Epidermal melanocyte (primary cell): ENCODE measurements around the gene ISG15.
"Not testable (repeated sequence)": the region's sequence is repeated elsewhere in the genome, so short reads cannot be mapped to it uniquely, and the experiment has no call there.

Experiments used
- DNase-seq: peaks from one replicate; pipeline ENCODE4 v3.0.0; 2011; ENCODE audit warnings: low spot score; ENCODE audit not compliant: insufficient read length

The ISG15 gene

DNA sequence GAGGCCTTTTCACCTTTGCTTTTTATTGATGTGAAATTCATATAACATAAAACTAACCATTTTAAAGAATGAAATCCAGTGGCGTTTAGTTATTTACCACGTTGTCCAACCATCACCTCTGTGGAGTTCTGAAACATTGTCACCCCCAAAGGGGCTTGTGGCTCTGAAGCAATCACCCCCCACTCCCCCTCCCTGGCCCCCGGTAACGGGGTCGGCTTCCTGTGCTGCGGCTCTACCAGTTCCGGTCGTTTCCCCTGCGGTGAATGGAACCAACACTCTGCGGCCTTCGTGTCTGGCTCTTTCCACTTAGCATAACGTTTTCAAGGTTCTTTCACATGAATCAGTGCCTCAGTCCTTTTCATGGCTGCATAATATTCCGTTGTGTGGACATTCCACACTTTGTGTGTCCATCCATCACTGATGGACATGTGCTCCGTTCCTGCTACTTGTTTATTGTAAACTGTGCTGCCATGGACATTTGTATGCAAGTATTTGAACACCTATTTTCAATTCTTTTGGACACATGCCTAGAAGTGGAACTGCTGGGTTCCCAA is 1.8 kb upstream of the ISG15 start:
- DNase-seq = no peak

- not testable (repeated sequence) for DNase-seq
These were observed 577 bp upstream of the ISG15 start for GRCh38 chr1:1012736-1013104.

DNA sequence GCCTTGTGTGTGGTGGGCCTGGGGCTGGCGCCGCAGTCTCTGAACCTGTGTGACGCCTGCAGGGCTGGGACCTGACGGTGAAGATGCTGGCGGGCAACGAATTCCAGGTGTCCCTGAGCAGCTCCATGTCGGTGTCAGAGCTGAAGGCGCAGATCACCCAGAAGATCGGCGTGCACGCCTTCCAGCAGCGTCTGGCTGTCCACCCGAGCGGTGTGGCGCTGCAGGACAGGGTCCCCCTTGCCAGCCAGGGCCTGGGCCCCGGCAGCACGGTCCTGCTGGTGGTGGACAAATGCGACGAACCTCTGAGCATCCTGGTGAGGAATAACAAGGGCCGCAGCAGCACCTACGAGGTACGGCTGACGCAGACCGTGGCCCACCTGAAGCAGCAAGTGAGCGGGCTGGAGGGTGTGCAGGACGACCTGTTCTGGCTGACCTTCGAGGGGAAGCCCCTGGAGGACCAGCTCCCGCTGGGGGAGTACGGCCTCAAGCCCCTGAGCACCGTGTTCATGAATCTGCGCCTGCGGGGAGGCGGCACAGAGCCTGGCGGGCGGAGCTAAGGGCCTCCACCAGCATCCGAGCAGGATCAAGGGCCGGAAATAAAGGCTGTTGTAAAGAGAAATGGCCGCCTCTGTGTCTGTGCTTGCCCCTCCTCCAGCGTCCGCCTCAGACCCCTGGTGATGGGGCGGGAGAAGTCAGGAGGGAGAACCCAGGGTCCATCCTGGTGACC is 788 bp downstream of the ISG15 start:
- DNase-seq = no peak

DNA sequence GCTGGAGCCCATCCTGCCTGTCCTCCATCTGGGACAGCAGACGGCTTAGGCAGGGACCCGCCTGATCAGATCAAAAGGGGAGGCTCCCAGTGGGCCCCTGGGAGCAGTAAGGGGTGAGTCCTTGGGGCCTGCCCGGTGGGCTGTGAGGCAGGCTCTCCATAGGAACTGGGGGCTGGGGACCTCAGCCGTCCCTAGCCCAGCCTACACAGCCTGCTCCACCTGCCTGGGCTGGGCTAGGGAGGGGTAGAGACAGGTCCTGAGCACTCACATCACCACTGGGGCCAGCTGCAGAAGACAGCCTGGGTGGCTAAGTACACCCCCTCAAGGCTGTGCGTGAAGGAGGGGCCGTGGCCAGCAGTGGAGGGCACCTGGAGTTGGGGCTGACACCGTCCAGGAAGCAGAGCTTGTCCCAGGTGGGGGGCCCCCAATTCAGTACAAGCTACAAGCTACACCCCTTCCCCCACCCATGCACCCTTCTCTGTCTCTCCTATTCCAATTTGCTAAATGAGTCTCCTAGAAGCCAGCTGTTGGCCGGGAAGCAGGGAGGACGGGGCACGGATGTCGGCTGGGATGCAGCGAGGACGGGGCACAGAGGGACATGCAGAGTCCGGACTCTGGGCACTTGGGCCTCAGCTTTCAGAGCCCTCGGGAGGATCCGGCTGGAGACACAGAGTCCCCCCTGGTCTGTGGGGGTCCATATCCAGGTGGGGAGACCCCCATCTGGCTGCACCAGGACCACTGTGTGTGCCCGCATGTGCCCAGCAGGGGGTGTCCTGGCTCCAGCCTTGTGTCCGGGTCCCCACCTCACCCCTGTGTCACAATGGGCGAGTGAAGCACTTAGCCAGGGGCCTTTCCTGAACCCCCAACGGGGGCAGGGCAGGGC is 1.7 kb downstream of the ISG15 start:
- no peak for DNase-seq

DNA sequence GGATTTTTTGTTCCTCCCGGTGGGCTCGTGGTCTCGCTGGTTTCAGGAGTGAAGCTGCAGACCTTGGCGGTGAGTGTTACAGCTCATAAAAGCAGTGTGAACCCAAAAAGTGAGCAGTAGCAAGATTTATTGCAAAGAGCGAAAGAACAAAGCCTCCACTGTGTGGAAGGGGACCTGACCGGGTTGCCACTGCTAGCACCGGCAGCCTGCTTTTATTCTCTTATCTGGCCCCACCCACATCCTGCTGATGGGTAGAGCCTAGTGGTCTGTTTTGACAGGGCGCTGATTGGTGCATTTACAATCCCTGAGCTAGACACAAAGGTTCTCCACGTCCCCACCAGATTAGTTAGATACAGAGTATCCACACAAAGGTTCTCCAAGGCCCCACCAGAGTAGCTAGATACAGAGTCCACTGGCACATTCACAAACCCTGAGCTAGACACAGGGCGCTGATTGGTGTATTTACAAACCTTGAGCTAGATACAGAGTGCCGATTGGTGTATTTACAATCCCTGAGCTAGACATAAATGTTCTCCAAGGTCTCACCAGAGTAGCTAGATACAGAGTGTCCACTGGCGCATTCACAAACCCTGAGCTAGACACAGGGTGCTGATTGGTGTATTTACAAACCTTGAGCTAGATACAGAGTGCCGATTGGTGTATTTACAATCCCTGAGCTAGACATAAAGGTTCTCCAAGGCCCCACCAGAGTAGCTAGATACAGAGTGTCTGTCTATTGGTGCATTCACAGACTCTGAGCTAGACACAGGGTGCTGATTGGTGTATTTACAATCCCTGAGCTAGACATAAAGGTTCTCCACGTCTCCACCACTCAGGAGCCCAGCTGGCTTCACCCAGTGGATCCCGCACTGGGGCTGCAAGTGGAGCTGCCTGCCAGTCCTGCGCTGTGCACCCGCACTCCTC is 4.4 kb downstream of the ISG15 start:
- DNase-seq = not testable (repeated sequence)

DNA sequence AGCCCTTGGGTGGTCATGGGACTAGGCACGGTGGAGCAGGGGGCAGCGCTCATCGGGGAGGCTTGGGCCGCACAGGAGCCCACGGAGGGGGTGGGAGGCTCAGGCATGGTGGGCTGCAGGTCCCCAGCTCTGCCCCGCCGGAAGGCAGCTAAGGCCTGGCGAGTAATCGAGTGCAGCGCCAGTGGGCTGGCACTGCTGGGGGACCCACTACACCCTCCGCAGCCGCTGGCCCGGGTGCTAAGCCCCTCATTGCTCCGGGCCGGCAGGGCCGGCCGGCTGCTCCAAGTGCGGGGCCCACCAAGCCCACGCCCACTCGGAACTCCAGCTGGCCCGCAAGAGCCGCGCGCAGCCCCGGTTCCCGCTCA is 5.0 kb downstream of the ISG15 start:
- DNase-seq = not testable (repeated sequence)

- DNase-seq = peak; percentile 89
These were observed 6.1 kb downstream of the ISG15 start for GRCh38 chr1:1019122-1019999.

GRCh38 chr1:1020000-1020404 is 6.7 kb downstream of the ISG15 start, which contains the start of gene AGRN:
Gene AGRN (plus strand): TSS chr1:1020120. CDS start chr1:1020173, 53 bp downstream.
- DNase-seq = no peak

DNA sequence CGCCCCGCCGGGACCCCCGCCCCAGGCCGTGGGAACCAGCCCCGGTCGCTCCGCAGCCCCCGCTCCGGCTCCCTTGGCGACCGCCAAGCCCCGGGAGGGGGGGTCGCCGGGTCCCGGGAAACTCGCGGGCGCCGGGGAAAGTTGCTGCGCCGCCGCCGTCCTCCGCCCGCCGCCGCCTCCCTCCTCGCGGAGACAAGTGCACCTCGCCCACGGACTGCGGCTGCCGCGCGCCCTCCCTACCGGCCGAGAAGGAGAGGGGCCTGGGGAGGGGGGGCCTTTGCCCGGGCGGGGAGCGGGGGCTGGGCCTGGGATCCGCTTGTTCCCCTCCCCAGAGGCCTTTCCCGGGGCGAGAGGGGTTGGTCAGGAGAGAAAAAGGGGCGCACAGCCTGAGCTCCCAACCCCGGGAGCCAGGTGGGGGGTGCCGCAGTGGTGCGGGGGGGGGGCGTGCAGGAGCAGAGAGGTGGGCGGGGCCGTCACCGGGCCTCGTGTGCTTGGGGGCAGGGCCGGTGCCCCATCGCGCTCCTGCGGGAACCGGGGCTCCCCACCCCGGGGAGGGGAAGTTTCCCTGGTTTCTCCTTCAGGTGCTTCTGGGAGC is 7.2 kb downstream of the ISG15 start:
- no peak for DNase-seq

GRCh38 chr1:1021010-1021919 is 8.0 kb downstream of the ISG15 start:
- DNase-seq = peak; percentile 71

- DNase-seq = no peak
These were observed 8.6 kb downstream of the ISG15 start for GRCh38 chr1:1021920-1022259.

GRCh38 chr1:1022302-1023009 is 9.2 kb downstream of the ISG15 start:
- no peak for DNase-seq

- DNase-seq = no peak
These were observed 10.4 kb downstream of the ISG15 start for GRCh38 chr1:1023700-1024099.

- no peak for DNase-seq
These were observed 11.0 kb downstream of the ISG15 start for GRCh38 chr1:1024149-1024770.

DNA sequence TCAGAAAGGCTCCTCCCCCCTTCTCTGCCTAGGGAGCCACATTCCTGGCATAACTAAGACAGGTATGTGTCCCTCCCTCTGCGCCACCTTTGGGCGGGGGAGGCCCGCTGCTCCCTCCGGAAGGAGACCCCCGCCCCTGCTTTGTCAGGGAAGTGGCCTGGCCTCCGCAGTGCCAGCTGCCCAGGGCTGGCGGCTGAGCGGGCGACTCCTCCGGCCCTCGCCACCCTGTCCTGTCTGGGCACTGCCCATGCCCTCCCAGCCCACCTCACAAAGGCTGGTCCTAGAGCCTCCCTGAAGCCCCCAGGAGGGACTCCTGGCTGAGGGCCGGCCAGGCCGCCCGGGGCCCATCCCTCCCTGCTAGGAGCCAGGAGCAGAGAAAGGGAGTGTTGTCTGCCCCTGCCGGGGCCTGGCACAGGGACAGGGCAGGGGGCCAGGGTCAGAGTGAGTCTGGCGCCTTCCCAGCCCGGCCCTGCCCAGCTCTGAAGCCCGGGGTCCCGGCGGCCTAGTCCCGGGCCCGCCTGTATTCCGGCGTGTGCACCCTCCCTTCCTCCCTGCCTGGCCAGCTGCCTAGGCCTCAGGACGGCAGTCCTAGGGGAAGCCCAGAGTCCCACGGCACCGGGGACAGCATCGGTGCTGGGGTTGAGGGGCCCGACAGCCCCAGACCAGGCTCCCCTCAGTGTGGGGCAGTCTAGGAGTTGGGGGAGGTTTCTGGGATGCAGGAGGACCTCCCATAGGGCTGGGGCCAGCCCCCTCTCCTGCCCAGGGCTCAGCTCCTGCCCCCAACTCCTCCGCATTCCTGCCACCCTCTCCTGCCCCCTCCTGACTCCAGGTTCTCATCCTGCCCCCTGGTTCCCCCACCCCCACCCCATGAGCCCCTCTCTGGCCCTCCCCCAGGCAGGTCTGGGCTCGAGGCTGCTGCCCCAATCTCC is 11.7 kb downstream of the ISG15 start:
- DNase-seq = no peak

GRCh38 chr1:1025730-1026129 is 12.4 kb downstream of the ISG15 start:
- DNase-seq = no peak
